Suprapubic skin (tissue), 4 donors: ENCODE measurements around the gene ORMDL2. TPM values are rescaled to one million over a fixed set of nuclear protein-coding genes. Genes with fewer than 3 reads are reported as not detected.

ENCODE experiments used
- DNase-seq, 2 donors: peaks; one replicate each; pipeline ENCODE4 v3.0.0-alpha.2; 2019; ENCODE audit warnings: low spot score in 2 of 2
- H3K27ac ChIP-seq: fragments of 200-600 bp; sonication (generic); one replicate; pipeline ENCODE4 v1.5.1; 2019
- H3K27me3 ChIP-seq: fragments of 200-600 bp; sonication (generic); one replicate; pipeline ENCODE4 v1.5.1; 2019
- H3K36me3 ChIP-seq: fragments of 200-600 bp; sonication (generic); one replicate; pipeline ENCODE4 v1.5.1; 2019
- H3K4me1 ChIP-seq: fragments of 200-600 bp; sonication (generic); one replicate; pipeline ENCODE4 v1.5.1; 2019
- H3K4me3 ChIP-seq: fragments of 200-600 bp; sonication (generic); one replicate; pipeline ENCODE4 v1.5.1; 2019; ENCODE audit warnings: mild to moderate bottlenecking
- H3K9me3 ChIP-seq: fragments of 200-600 bp; sonication (generic); one replicate; pipeline ENCODE4 v1.5.1; 2019
- CTCF ChIP-seq, 2 donors: fragments of 200-600 bp in 1 of 2; fragments of 450-650 bp in 1 of 2; sonication (generic) in 1 of 2; IDR thresholded peaks; one replicate each; pipeline ENCODE4 v1.5.1; 2016 to 2019; ENCODE audit warnings: antibody characterized with exemption in 2 of 2, mild to moderate bottlenecking in 1 of 2, moderate library complexity in 1 of 2
- EP300 ChIP-seq: sonication (generic); formaldehyde crosslinking; IDR thresholded peaks from one replicate; pipeline ENCODE4 v1.6.1; 2017; ENCODE audit warnings: antibody characterized with exemption
- POLR2A ChIP-seq, 2 donors: fragments of 450-650 bp; IDR thresholded peaks; one replicate each; pipeline ENCODE4 v1.6.1; 2017; ENCODE audit warnings: antibody characterized with exemption in 2 of 2, mild to moderate bottlenecking in 2 of 2, moderate library complexity in 2 of 2
- POLR2AphosphoS5 ChIP-seq, 3 donors: sonication (generic); formaldehyde crosslinking; IDR thresholded peaks; one replicate each; pipeline ENCODE4 v1.6.1; 2017; ENCODE audit warnings: antibody characterized with exemption in 3 of 3
- WGBS: methylation state at CpG from one replicate; pipeline ENCODE4 v1.1.5; 2018; 5-methylcytosine and 5-hydroxymethylcytosine counted together
- total RNA-seq, 4 donors: library from RNA; depleted of rRNA; stranded (reverse); fragments of >200 nt; gene quantifications; one replicate each; pipeline ENCODE4 v1.1.0, GENCODE V29; 2016

Gene ORMDL2
- total RNA-seq, 4 donors from 2014 or later: 8.6 to 22.8 (median 18.2) TPM

GRCh38 chr12:55847603-55848291 is 29.9 kb downstream of the ORMDL2 start:
- WGBS: 35% methylated on average over 3 of the region's 6 CpGs
- no peaks in the 10 kb centered on the region for H3K36me3 ChIP-seq
- peaks cover 44% of the 10 kb centered on the region for H3K4me1 ChIP-seq
- DNase-seq: peak; percentile 96 to 97
- peak; percentile 31 to 97 (median 96) for TF ChIP-seq POLR2AphosphoS5 (IDR thresholded peaks at IDR 0.05)
- TF ChIP-seq POLR2A (IDR thresholded peaks at IDR 0.05): peak in 1 of 2 donors; percentile 8
- TF ChIP-seq EP300: peak; percentile 87
- no peak for TF ChIP-seq CTCF (IDR thresholded peaks at IDR 0.05)
- H3K9me3 ChIP-seq: no peaks in the 10 kb centered on the region
- H3K4me3 ChIP-seq: no peak overlapping the region
- H3K27ac ChIP-seq: peak overlapping the region; percentile 97
- no peaks in the 10 kb centered on the region for H3K27me3 ChIP-seq

- no peak overlapping the region for H3K4me3 ChIP-seq
- no peaks in the 10 kb centered on the region for H3K27me3 ChIP-seq
- peak in 1 of 2 donors; percentile 64 for DNase-seq
- H3K27ac ChIP-seq: peak overlapping the region; percentile 97
- H3K9me3 ChIP-seq: no peaks in the 10 kb centered on the region
- TF ChIP-seq POLR2A (IDR thresholded peaks at IDR 0.05) (no peak), POLR2AphosphoS5 (IDR thresholded peaks at IDR 0.05) (no peak), CTCF (IDR thresholded peaks at IDR 0.05) (no peak), EP300 (no peak)
- 82% methylated on average over 7 of the region's 7 CpGs for WGBS
- no peaks in the 10 kb centered on the region for H3K36me3 ChIP-seq
- peaks cover 36% of the 10 kb centered on the region for H3K4me1 ChIP-seq
Observed at GRCh38 chr12:55849616-55850343, 31.9 kb downstream of the ORMDL2 start.

- 40% methylated on average over 1 of the region's 1 CpG for WGBS
- TF ChIP-seq POLR2AphosphoS5 (IDR thresholded peaks at IDR 0.05): no peak
- TF ChIP-seq CTCF (IDR thresholded peaks at IDR 0.05): no peak
- no peak for TF ChIP-seq POLR2A (IDR thresholded peaks at IDR 0.05)
- no peak for TF ChIP-seq EP300
- H3K27me3 ChIP-seq: no peaks in the 10 kb centered on the region
- H3K4me3 ChIP-seq: no peak overlapping the region
- H3K27ac ChIP-seq: no peak overlapping the region
- H3K9me3 ChIP-seq: no peaks in the 10 kb centered on the region
- DNase-seq: no peak
- no peaks in the 10 kb centered on the region for H3K36me3 ChIP-seq
- peaks cover 36% of the 10 kb centered on the region for H3K4me1 ChIP-seq
Observed at GRCh38 chr12:55850401-55850800, 32.6 kb downstream of the ORMDL2 start.

- peaks cover 31% of the 10 kb centered on the region for H3K4me1 ChIP-seq
- H3K36me3 ChIP-seq: no peaks in the 10 kb centered on the region
- TF ChIP-seq POLR2AphosphoS5 (IDR thresholded peaks at IDR 0.05): no peak
- no peak for TF ChIP-seq POLR2A (IDR thresholded peaks at IDR 0.05)
- TF ChIP-seq EP300: no peak
- no peak for TF ChIP-seq CTCF (IDR thresholded peaks at IDR 0.05)
- no peaks in the 10 kb centered on the region for H3K27me3 ChIP-seq
- 86% methylated on average over 3 of the region's 3 CpGs for WGBS
- no peak overlapping the region for H3K27ac ChIP-seq
- H3K4me3 ChIP-seq: no peak overlapping the region
- no peaks in the 10 kb centered on the region for H3K9me3 ChIP-seq
- DNase-seq: peak in 1 of 2 donors; percentile 28
Observed at GRCh38 chr12:55850893-55851292, 33.1 kb downstream of the ORMDL2 start.

- TF ChIP-seq POLR2A (IDR thresholded peaks at IDR 0.05) (no peak), EP300 (no peak), CTCF (IDR thresholded peaks at IDR 0.05) (no peak), POLR2AphosphoS5 (IDR thresholded peaks at IDR 0.05) (no peak)
- DNase-seq: no peak
- H3K9me3 ChIP-seq: no peaks in the 10 kb centered on the region
- H3K4me1 ChIP-seq: peaks cover 16% of the 10 kb centered on the region
- WGBS: 63% methylated on average over 1 of the region's 1 CpG
- no peaks in the 10 kb centered on the region for H3K36me3 ChIP-seq
- H3K27ac ChIP-seq: no peak overlapping the region
- no peaks in the 10 kb centered on the region for H3K27me3 ChIP-seq
- H3K4me3 ChIP-seq: no peak overlapping the region
Observed at GRCh38 chr12:55852740-55853139, 34.9 kb downstream of the ORMDL2 start.
